ENCODE results near the gene FN1.

DNA sequence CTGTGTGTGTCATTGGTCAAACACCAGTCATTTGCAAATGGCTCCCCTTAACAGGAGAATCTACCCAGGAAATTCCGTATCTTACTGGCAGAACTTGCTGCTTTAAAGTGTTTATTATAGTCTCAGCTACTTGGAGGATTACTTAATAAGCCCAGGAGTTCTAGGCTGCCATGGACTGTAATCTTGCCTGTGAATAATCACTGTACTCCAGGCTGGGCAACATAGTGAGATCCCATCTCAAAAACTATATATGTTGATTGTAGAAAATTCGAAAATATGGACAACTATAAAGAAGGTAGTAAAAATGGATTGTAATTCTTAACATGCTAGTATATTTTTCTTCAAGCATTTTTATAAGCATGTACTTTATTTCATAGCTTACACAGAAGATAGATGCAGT is 119.5 kb downstream of the FN1 start:
- TF ChIP-seq, protein P1, sequence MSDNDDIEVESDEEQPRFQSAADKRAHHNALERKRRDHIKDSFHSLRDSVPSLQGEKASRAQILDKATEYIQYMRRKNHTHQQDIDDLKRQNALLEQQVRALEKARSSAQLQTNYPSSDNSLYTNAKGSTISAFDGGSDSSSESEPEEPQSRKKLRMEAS (CRISPR knock-in tag; IDR thresholded peaks at IDR 0.05), result no peak
- no peak for TF ChIP-seq CREM (CRISPR knock-in tag; IDR thresholded peaks at IDR 0.05)
- TF ChIP-seq, protein P2, sequence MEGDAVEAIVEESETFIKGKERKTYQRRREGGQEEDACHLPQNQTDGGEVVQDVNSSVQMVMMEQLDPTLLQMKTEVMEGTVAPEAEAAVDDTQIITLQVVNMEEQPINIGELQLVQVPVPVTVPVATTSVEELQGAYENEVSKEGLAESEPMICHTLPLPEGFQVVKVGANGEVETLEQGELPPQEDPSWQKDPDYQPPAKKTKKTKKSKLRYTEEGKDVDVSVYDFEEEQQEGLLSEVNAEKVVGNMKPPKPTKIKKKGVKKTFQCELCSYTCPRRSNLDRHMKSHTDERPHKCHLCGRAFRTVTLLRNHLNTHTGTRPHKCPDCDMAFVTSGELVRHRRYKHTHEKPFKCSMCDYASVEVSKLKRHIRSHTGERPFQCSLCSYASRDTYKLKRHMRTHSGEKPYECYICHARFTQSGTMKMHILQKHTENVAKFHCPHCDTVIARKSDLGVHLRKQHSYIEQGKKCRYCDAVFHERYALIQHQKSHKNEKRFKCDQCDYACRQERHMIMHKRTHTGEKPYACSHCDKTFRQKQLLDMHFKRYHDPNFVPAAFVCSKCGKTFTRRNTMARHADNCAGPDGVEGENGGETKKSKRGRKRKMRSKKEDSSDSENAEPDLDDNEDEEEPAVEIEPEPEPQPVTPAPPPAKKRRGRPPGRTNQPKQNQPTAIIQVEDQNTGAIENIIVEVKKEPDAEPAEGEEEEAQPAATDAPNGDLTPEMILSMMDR (IDR thresholded peaks at IDR 0.05), result no peak
- TF ChIP-seq, protein P3, sequence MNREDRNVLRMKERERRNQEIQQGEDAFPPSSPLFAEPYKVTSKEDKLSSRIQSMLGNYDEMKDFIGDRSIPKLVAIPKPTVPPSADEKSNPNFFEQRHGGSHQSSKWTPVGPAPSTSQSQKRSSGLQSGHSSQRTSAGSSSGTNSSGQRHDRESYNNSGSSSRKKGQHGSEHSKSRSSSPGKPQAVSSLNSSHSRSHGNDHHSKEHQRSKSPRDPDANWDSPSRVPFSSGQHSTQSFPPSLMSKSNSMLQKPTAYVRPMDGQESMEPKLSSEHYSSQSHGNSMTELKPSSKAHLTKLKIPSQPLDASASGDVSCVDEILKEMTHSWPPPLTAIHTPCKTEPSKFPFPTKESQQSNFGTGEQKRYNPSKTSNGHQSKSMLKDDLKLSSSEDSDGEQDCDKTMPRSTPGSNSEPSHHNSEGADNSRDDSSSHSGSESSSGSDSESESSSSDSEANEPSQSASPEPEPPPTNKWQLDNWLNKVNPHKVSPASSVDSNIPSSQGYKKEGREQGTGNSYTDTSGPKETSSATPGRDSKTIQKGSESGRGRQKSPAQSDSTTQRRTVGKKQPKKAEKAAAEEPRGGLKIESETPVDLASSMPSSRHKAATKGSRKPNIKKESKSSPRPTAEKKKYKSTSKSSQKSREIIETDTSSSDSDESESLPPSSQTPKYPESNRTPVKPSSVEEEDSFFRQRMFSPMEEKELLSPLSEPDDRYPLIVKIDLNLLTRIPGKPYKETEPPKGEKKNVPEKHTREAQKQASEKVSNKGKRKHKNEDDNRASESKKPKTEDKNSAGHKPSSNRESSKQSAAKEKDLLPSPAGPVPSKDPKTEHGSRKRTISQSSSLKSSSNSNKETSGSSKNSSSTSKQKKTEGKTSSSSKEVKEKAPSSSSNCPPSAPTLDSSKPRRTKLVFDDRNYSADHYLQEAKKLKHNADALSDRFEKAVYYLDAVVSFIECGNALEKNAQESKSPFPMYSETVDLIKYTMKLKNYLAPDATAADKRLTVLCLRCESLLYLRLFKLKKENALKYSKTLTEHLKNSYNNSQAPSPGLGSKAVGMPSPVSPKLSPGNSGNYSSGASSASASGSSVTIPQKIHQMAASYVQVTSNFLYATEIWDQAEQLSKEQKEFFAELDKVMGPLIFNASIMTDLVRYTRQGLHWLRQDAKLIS (CRISPR knock-in tag; IDR thresholded peaks at IDR 0.05; ENCODE audit: borderline replicate concordance), result no peak
- no peak for TF ChIP-seq GTF2I (CRISPR knock-in tag; conservative IDR thresholded peaks at IDR 0.05)
- TF ChIP-seq, protein P4, sequence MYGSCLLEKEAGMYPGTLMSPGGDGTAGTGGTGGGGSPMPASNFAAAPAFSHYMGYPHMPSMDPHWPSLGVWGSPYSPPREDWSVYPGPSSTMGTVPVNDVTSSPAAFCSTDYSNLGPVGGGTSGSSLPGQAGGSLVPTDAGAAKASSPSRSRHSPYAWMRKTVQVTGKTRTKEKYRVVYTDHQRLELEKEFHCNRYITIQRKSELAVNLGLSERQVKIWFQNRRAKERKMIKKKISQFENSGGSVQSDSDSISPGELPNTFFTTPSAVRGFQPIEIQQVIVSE (CRISPR knock-in tag; IDR thresholded peaks at IDR 0.05; ENCODE audit: borderline replicate concordance), result no peak
- TF ChIP-seq TP53 (CRISPR knock-in tag; IDR thresholded peaks at IDR 0.05), result no peak
- no peak for TF ChIP-seq ESRRA (CRISPR knock-in tag; IDR thresholded peaks at IDR 0.05; ENCODE audit: borderline replicate concordance)
- TF ChIP-seq ZNF232 (CRISPR knock-in tag; IDR thresholded peaks at IDR 0.05), result no peak

Data from WTC11 (cell line).